OCI-LY1 (cell line): ENCODE data around the gene TMEM11.

ENCODE experiments used
- H2AFZ ChIP-seq: fragments of 200-600 bp; sonication (generic), shearing (Covaris generic); 2 replicates; pipeline ENCODE4 v1.6.0; 2014; ENCODE audit warnings: antibody characterized with exemption, mild to moderate bottlenecking, low read length
- H3F3A ChIP-seq: fragments of 200-600 bp; sonication (generic), shearing (Covaris generic); 2 replicates; pipeline ENCODE4 v1.6.0; 2014; ENCODE audit warnings: mild to moderate bottlenecking, antibody characterized with exemption, low read length, moderate library complexity; ENCODE audit not compliant: insufficient read depth
- H3K27ac ChIP-seq: fragments of 200-600 bp; sonication (generic); 2 replicates; pipeline ENCODE4 v1.5.1; 2014; ENCODE audit warnings: low read length, mixed run types, mild to moderate bottlenecking, low read depth; ENCODE audit not compliant: poor library complexity, severe bottlenecking
- H3K27me3 ChIP-seq: fragments of 200-600 bp; sonication (generic); 2 replicates; pipeline ENCODE4 v1.6.0; 2014; ENCODE audit warnings: antibody characterized with exemption, mild to moderate bottlenecking, low read length, moderate library complexity; ENCODE audit not compliant: insufficient read depth
- H3K36me3 ChIP-seq: fragments of 200-600 bp; sonication (generic); 2 replicates; pipeline ENCODE4 v1.6.1; 2014; ENCODE audit warnings: mild to moderate bottlenecking, antibody characterized with exemption, low read length, moderate library complexity, mixed read lengths; ENCODE audit not compliant: insufficient read depth
- H3K4me1 ChIP-seq: fragments of 200-600 bp; sonication (generic); 2 replicates; pipeline ENCODE4 v1.5.1; 2014; ENCODE audit warnings: mild to moderate bottlenecking, low read length, moderate library complexity; ENCODE audit not compliant: insufficient read depth, severe bottlenecking
- H3K4me2 ChIP-seq: fragments of 200-600 bp; sonication (generic), shearing (Covaris generic); 2 replicates; pipeline ENCODE4 v1.6.1; 2014; ENCODE audit warnings: low read length
- H3K4me3 ChIP-seq: fragments of 200-600 bp; sonication (generic); 2 replicates; pipeline ENCODE4 v1.5.1; 2014; ENCODE audit warnings: low read length, low read depth, mild to moderate bottlenecking, mixed read lengths; ENCODE audit not compliant: poor library complexity, severe bottlenecking
- H3K79me2 ChIP-seq: fragments of 200-600 bp; shearing (Covaris generic); 2 replicates; pipeline ENCODE4 v1.6.1; 2016; ENCODE audit warnings: mixed run types, low read length, mixed read lengths; ENCODE audit not compliant: insufficient read depth
- H3K9ac ChIP-seq: fragments of 200-600 bp; sonication (generic), shearing (Covaris generic); 2 replicates; pipeline ENCODE4 v1.6.1; 2014; ENCODE audit warnings: mild to moderate bottlenecking, low read length, mixed read lengths
- H3K9me2 ChIP-seq: fragments of 200-600 bp; sonication (generic), shearing (Covaris generic); 2 replicates; pipeline ENCODE4 v1.6.1; 2014; ENCODE audit warnings: low read depth, mild to moderate bottlenecking, low read length, mixed read lengths
- H3K9me3 ChIP-seq: fragments of 200-600 bp; shearing (Covaris generic); 2 replicates; pipeline ENCODE4 v1.6.1; 2014; ENCODE audit warnings: low read length, mixed read lengths
- H4K20me1 ChIP-seq: fragments of 200-600 bp; sonication (generic), shearing (Covaris generic); 2 replicates; pipeline ENCODE4 v1.6.0; 2016; ENCODE audit warnings: mild to moderate bottlenecking, low read length; ENCODE audit not compliant: insufficient read depth
- CTCF ChIP-seq: fragments of 200-600 bp; sonication (generic), shearing (Covaris generic); IDR thresholded peaks from 2 replicates; pipeline ENCODE4 v1.5.1; 2017; ENCODE audit warnings: mild to moderate bottlenecking, antibody characterized with exemption, low read length, moderate library complexity, mixed read lengths
- EZH2 ChIP-seq: fragments of 200-600 bp; sonication (generic), shearing (Covaris generic); IDR thresholded peaks from 2 replicates; pipeline ENCODE4 v1.8.0; 2017; ENCODE audit warnings: borderline replicate concordance, mixed run types, mild to moderate bottlenecking, antibody characterized with exemption, low read length, moderate library complexity, mixed read lengths

The TMEM11 gene

GRCh38 chr17:21214015-21214776, at the start of gene TMEM11:
TSS of gene TMEM11 (minus strand) at chr17:21214161. CDS start at chr17:21214152, 9 bp downstream.
- Histone ChIP-seq H3K27me3 (no peaks in the 10 kb centered on the region), H4K20me1 (no peaks in the 10 kb centered on the region), H3K36me3 (peaks cover 43% of the 10 kb centered on the region; the same call in 1 of the 2 replicates), H3K9me3 (no peaks in the 10 kb centered on the region), H3K4me1 (peaks cover 48% of the 10 kb centered on the region), H3K27ac (peak within 1 kb of the TSS; percentile 78), H3K9ac (peak within 1 kb of the TSS; percentile 100), H2AFZ (no peak within 1 kb of the TSS), H3K4me2 (peak within 1 kb of the TSS; percentile 99), H3F3A (no peaks in the 10 kb centered on the region), H3K79me2 (peaks cover 47% of the 10 kb centered on the region), H3K4me3 (peak within 1 kb of the TSS; percentile 99), H3K9me2 (no peaks in the 10 kb centered on the region)
- TF ChIP-seq CTCF (no peak; the same call in 1 of the 2 replicates), EZH2 (no peak)

- no peak overlapping the region for H3K4me2 ChIP-seq
- no peaks in the 10 kb centered on the region for H4K20me1 ChIP-seq
- no peaks in the 10 kb centered on the region for H3K79me2 ChIP-seq
- no peak overlapping the region for H3K9ac ChIP-seq
- H3K27me3 ChIP-seq: no peaks in the 10 kb centered on the region
- H3K36me3 ChIP-seq: no peaks in the 10 kb centered on the region
- no peaks in the 10 kb centered on the region for H3K9me2 ChIP-seq
- no peak for TF ChIP-seq EZH2
- TF ChIP-seq CTCF: no peak
- no peaks in the 10 kb centered on the region for H3F3A ChIP-seq
- H2AFZ ChIP-seq: no peak overlapping the region
- no peaks in the 10 kb centered on the region for H3K9me3 ChIP-seq
- H3K4me1 ChIP-seq: peaks cover 13% of the 10 kb centered on the region
- no peak overlapping the region for H3K4me3 ChIP-seq
- no peak overlapping the region for H3K27ac ChIP-seq
These were observed 49.4 kb upstream of the TMEM11 start for GRCh38 chr17:21263376-21263775.

- Histone ChIP-seq H3F3A (no peaks in the 10 kb centered on the region), H2AFZ (no peak overlapping the region), H3K4me1 (peaks cover 4% of the 10 kb centered on the region), H3K9me3 (no peaks in the 10 kb centered on the region), H3K4me2 (no peak overlapping the region), H4K20me1 (no peaks in the 10 kb centered on the region), H3K27ac (no peak overlapping the region), H3K79me2 (no peaks in the 10 kb centered on the region), H3K36me3 (no peaks in the 10 kb centered on the region), H3K9ac (no peak overlapping the region), H3K4me3 (no peak overlapping the region), H3K9me2 (no peaks in the 10 kb centered on the region), H3K27me3 (no peaks in the 10 kb centered on the region)
- TF ChIP-seq EZH2: no peak
- no peak for TF ChIP-seq CTCF
These were observed 48.5 kb upstream of the TMEM11 start for GRCh38 chr17:21262259-21262993.
